Stimulated activated CD4-positive, alpha-beta T cell treated with anti-CD3 and anti-CD28 coated beads, Interleukin-4, amount 100 ng/mL, for 4 hours (primary cell): ENCODE results near the gene AKAP17A.
"Not testable (repeated sequence)": the region's sequence is repeated elsewhere in the genome, so short reads cannot be mapped to it uniquely, and the experiment has no call there.

Experiments
- DNase-seq, 2 experiments: peaks; one replicate each; pipeline ENCODE4 v3.0.0-alpha.2; 2020

Gene AKAP17A

DNA sequence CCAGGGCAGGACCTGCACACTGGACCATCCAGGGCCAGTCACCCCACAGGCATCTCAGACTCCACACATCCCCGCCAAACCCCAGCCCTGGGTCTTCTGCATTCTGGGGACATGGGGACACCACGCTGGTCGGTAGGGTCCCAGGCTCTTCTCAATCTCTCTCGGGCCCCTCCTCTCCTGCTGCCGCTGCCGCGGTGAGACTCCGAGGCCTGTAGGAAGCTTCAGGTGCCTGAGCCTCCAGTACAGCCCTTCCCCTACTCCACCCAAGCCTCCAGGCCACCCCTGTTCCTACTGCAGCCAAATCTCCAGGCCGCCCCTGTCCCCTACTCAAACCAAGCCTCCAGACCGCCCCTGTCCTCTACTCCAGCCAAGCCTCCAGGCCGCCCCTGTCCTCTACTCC lies 17.9 kb downstream of the AKAP17A start:
- DNase-seq: no peak

DNA sequence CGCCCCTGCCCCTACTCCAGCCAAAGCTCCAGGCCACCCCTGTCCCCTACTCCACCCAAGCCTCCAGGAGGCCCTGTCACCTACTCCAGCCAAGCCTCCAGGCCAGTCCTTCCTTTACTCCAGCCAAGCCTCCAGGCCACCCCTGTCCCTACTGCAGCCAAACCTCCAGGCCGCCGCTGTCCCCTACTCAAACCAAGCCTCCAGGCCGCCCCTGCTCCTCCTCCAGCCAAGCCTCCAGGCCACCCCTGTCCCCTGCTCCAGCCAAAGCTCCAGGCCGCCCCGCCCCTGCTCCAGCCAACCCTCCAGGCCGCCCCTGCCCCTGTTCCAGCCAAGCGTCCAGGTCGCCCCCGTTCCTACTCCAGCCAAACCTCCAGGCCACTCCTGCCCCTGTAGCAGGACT lies 18.4 kb downstream of the AKAP17A start:
- no peak for DNase-seq

DNA sequence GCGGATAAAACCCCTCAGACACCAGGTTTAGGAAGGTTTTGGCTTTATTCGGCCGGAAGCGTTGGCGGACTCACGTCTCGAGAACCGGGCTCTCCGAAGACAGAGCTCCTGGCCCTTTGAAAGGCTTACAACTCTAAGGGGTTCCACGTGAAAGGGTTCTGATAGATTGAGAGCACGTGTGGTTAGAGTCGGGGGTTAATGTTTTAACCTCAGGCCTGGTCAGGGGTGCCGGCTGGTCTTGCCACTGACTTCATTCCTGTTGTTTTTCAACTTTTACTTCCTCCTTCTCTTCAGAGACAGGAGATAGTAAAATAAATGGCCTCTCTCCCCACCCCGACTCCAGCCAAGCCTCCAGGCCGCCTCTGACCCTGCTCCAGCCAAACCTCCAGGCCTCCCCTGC lies 18.8 kb downstream of the AKAP17A start:
- DNase-seq: no peak

DNA sequence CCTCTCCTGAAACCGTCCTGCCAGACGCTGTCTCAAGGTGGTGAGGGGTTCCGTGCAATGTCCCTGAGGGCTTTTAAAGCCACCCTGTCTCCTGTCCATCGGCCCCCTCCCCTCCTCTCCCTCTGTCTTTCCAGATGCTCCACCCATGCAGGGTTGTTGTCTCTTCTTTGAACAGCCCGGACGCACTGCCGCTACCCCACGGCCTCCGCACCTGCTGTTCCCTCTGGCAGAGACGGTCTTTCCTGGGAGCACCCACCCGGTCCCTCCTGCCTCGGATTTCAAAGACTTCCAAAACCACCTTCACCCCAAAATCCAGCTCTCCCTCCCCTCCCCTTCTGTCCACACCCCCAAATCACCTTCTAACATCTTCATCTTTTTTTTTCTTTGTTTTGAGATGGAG lies 19.3 kb downstream of the AKAP17A start:
- DNase-seq: no peak

DNA sequence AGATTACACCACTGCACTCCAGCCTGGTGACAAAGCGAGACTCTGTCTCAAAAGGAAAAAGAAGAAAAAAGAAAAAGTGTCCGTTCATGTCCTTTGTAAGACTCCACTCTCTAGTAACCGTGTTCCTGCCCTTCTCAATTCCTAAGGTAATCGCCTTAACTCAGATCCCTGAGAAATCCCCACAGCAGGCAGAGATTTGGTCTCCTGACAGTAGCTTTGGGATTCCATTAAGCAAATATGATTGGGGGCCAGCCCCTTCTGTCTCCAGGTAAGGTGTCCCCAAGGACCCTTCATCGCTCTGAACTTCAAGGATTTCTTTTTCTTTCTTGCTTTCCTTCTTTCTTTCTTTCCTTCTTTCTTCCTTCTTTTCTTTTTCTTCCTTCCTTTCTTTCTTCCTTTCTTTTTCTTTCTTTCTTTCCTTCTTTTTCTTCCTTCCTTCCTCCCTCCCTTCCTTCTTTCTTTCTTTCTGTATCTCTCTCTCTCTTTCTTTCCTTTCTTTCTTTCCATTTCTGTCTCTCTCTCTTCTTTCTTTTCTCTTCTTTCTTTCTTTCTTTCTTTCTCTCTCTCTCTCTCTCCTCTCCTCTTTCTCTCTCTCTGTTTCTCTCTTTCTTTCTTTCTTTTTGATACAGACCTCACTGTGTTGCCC lies 21.4 kb downstream of the AKAP17A start:
- DNase-seq: no peak

DNA sequence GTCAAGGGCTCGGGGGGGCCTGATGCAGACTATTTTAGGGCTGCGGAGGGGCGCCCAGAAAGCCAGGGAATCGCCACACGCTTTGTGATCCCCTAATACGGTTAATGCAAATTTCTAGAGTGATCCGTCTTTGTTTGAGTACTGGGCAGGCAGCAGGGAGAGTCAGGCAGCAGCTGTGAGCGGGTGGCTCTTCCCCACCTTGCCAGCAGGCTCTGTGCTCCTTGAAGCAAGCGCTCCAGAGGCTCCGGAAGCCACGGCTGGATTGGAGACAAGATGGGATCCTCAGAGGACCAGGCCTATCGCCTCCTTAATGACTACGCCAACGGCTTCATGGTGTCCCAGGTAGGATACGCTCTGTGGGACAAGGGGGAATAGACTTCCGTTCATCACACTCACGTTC lies 23.5 kb downstream of the AKAP17A start, which contains the start of gene ASMT:
Gene ASMT, plus strand, starts transcription at position 133 of the 400 bp plus-strand sequence. Its CDS starts 141 bp downstream, at position 274.
- DNase-seq: no peak

DNA sequence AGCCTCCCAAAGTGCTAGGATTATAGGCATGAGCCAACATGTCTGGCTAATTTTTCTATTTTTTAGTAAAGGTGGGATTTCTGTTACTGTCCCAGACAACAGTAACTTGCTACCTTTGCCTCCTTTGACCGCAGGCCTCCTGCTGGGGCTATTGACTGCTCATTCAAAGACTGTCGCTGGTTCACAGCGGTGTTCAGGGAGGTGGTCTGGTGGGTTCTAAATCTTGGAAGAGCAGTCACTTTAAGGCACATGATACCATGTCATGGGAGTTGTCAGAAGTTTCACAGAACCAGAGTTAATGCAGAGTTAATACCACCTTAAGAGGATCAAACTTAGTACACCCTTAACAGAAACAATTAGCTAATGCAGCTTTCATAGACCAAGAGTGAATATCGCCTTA lies 27.3 kb downstream of the AKAP17A start:
- DNase-seq: no peak

DNA sequence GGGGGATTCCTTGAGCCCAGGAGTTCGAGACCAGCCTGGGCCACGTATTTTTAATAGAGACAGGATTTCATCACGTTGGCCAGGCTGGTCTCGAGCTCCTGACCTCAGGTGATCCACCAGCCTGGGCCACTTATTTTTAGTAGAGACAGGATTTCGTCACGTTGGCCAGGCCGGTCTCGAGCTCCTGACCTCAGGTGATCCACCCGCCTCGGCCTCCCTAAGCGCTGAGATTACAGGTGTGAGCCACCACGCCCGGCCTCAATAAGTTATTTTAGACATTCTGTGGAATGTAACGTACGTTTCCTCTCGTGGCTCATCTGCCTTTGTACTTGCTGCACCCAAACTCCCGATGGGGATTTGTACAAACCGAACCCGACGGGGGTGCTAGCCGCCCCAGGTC lies 32.3 kb downstream of the AKAP17A start:
- no peak for DNase-seq

DNA sequence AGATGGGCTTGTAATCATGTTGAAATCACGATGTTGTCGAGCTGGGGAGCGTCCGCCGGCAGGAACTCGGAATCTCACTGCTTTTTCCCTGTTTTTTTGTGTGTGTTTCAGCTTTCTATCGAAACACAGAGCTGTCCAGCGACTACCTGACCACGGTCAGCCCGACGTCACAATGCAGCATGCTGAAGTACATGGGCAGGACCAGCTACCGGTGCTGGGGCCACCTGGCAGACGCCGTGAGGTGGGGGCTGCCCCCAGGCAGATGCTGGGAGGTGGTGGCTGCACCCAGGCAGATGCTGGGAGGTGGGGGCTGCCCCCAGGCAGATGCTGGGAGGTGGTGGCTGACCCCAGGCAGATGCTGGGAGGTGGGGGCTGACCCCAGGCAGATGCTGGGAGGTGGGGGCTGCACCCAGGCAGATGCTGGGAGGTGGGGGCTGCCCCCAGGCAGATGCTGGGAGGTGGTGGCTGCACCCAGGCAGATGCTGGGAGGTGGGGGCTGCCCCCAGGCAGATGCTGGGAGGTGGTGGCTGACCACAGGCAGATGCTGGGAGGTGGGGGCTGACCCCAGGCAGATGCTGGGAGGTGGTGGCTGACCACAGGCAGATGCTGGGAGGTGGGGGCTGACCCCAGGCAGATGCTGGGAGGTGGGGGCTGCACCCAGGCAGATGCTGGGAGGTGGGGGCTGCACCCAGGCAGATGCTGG lies 32.9 kb downstream of the AKAP17A start:
- DNase-seq: not testable (repeated sequence)

DNA sequence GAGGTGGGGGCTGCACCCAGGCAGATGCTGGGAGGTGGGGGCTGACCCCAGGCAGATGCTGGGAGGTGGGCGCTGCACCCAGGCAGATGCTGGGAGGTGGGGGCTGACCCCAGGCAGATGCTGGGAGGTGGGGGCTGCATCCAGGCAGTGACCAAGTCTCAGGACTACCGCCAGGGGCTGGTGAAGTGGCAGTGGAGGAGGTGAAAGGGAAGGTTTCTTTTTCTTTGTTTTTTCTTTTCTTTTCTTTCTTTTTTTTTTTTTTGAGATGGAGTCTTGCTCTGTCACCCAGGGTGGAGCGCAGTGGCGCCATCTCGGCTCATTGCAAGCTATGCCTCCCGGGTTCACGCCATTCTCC lies 33.4 kb downstream of the AKAP17A start:
- not testable (repeated sequence) for DNase-seq

DNA sequence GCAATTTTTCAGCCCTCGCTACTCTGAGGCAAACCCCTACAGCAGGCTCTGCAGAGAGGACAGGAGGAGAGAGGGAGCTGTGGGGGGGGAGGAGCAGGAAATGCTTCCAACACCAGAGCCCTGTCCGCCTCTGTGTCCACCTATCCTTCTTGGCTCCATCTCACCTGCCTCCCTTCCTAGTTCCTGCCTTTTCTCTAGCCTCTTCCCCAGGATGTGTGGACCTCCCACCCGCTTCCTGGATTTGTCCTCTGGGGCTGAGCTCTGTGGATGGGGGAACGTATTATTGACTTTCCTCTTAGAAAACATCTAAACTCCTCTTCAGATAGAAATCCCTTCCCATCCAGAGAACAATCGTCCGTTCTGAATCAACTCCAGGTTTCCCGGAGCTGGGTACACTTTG lies 37.8 kb downstream of the AKAP17A start:
- DNase-seq: no peak

DNA sequence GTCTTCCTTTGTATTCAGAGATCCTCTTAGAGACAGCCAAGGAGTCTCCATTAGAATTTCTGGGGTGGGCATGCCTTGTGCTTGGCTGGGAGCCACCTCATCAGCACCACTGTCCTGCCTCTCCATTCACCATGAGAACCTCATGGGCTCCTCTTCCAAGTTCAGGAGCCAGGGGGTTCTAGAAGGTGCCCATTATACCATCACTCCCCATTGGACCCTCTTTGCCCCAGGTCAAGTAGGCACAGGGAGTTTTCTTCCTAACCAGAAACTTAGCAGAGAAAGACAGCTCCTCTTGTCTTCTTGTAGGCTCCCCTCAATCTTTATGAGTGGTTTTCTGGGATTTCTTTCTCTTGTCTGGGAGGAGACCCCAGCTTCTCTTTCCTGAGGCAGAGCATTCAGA lies 54.6 kb downstream of the AKAP17A start:
- no peak for DNase-seq

DNA sequence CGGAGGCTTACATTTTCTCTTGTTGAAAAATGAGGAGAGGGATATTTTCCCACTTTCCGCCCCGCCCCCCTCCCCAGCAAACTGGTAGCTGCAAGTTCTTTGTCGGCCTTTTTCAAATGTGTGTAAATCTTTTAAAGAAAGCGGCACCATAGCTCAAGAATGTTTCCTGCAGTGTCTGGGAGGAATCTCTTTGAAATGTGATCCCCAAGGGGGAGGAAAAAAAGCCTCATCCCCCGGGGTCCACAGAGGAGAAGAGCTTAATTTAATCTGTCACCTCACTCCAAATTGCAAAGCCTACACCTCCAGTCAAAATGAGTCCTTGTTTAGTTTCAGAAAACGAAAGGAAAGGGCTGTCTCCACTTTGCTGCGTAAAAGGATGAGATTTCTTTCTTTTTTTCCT lies 58.2 kb downstream of the AKAP17A start:
- no peak for DNase-seq
